GM20000 (cell line): ENCODE results near the gene TAS1R2.

Source experiments
- DNase-seq: peaks from one replicate; pipeline ENCODE4 v3.0.0; 2012; ENCODE audit warnings: low spot score
- TF ChIP-seq, protein P1 (sequence below): IDR thresholded peaks from 2 replicates; pipeline ENCODE4 v1.5.1; 2012; ENCODE audit warnings: mild to moderate bottlenecking, control low read depth; ENCODE audit errors: extremely low read depth, missing control alignments

TAS1R2 gene

DNA sequence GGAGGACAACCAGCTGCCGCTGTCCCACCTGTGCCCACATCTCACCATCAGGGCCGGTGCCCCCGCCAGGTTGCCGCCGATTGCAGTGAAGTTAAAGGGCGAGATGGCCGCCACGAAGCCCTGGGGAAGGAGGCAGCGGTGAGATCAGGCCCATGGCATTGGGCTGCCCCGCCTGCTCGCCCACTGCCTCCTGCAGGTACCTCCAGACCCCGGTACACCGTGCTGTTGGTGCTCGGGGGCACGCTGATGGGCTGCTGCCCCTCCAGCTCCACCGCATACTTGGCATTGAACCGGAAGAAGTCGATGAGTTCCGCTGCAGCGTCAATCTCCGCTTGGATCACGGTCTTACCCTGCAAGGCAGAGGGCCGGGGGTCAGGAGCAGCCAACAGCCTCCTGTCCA lies 23.6 kb upstream of the TAS1R2 start:
- no peak for DNase-seq
- TF ChIP-seq, protein P1, sequence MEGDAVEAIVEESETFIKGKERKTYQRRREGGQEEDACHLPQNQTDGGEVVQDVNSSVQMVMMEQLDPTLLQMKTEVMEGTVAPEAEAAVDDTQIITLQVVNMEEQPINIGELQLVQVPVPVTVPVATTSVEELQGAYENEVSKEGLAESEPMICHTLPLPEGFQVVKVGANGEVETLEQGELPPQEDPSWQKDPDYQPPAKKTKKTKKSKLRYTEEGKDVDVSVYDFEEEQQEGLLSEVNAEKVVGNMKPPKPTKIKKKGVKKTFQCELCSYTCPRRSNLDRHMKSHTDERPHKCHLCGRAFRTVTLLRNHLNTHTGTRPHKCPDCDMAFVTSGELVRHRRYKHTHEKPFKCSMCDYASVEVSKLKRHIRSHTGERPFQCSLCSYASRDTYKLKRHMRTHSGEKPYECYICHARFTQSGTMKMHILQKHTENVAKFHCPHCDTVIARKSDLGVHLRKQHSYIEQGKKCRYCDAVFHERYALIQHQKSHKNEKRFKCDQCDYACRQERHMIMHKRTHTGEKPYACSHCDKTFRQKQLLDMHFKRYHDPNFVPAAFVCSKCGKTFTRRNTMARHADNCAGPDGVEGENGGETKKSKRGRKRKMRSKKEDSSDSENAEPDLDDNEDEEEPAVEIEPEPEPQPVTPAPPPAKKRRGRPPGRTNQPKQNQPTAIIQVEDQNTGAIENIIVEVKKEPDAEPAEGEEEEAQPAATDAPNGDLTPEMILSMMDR, result no peak

DNA sequence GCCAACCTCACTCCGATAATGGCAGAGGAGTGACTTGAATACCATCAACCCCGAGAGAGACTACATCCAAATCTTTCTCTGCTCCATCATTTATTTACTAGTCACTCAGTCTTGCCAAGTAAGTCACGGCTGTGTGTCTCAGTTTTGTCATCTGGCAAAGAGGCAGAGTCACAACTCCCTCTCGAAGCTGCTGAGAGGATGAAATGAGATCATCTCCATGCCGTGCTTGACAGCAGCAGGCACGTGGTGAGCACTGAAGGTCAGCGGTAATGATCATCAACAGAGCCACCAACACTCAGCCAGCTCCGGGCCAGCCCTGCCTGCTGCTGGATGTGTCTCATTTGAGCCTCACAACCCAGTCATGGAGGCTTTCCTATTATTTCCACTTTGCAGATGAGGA lies 23.0 kb upstream of the TAS1R2 start:
- TF ChIP-seq, protein P1, result no peak
- no peak for DNase-seq

DNA sequence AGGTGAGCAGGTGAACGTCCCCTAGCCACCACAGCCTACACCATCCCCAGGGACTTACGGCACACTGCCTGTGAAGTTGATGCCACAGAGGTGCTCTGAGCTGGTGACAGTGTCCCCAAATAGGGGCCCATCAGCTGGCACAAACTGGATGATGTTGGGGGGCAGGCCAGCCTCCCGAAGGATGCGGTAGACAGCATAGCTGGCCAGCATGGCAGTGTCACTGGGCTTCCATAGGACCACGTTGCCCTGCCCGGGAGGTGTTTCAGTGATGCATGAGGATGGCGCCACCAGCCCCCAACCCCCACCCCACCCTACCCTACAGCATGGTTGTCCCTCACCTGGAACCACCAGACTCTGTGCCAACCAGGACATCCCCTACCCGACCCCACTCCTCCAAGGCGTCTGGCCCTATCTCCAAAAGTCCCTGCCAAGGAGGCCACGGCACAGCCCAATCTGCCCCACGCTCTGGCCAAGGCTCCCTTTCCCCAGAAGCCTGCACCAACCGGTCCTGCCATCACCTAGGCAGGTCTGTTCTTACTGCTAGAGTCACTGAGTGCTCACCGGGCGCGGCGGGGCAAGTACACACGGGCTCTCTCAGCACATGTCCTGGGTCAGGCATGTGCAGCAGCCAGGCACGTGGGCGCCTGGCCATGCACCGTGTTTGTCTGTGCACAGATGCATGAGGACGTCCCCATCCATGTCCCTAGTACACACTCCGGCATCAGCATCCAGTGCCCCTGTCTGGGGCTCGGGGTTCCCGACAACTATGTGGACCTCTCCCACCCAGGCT lies 22.4 kb upstream of the TAS1R2 start:
- TF ChIP-seq, protein P1, result no peak
- no peak for DNase-seq

DNA sequence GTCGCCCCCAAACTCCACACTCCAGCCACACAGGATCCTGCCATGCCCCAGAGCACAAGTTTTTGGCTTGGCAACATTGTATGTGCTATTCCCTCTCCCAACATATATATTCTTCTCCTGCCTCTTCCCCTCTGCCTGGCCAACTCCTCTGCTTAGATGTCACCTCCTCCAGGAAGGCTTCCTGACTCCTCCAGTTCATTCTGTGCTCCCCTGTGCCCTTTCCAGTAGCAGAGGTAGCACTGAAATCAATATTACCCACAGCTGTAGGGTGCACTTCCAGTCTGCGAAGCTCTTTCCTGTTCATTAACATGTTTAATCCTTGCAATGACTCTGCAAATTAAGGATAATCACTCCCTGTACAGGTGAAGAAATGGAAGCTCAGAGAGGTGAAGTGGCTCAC lies 21.7 kb upstream of the TAS1R2 start:
- DNase-seq, result no peak
- TF ChIP-seq, protein P1, result no peak

DNA sequence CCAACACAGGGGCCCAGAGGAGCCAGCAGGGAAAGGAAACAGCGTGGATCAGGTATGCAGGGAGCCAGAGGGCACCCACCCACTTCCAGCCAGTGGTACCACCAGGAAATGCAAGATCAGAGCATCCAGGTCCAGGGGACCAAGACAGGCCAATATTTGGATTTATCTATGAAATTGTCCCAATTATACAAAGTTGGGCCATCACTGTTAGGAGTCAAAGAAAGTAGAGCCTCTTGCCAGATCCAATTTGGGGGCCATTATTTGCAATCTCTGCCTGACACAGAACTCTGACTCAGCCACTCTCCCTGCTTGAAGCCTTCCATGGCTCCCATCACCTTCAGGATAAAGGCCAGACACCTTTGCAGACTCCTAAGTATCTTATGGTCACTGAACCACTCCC lies 21.1 kb upstream of the TAS1R2 start:
- no peak for DNase-seq
- TF ChIP-seq, protein P1, result no peak

DNA sequence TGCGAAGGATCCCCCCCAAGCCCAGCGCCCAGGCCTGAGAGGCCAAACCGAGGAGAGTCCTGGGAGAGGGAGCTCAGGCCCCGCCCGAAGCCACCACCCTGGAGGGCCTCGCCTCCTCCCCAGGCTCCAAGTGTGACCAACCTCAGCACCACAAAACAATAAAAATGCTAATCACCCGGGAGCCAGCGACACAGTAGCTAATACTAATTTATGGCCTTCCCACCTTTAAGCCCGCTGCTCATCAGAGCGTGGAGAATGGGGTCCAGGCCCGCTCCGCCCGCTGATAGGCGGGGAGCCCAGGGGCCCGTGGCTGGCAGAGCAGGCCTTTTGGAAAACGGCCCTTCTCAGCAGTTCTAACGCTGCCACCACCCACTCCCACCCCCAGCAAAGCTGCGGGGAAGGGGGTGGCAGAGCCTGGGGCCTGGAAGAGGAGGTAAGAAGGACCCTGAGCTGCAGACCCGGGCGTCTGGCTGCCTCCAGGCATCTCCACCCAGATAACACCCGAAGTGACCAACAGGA lies 20.4 kb upstream of the TAS1R2 start:
- DNase-seq, result no peak
- TF ChIP-seq, protein P1, result no peak

DNA sequence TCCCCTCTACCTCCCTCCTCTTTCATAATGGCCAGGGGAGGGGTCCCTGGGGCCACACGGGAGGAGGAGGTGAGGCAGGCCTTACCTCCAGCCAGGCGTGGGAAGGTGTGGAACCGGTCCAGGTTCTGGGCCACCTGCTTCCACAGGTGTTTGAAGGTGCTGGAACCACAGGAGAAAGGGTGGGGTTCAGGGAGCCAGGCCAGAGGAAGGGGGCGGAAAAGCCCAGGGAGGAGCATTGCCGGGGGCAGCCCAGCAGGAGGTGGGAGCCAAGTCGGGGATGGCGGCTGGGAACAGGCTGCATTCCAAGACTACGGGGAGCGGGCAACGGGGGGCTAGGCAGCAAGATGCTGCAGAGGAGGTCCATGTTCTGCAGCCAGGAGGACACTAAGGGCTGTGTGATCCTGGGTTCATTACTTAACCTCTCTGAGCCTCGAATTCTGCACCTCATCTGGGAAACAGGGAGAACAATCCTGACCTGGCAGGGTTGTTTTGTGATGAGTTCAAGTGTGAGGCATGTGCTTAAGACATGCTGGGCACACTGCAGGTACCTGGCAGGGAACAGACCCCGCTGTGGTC lies 19.8 kb upstream of the TAS1R2 start:
- TF ChIP-seq, protein P1, result no peak
- DNase-seq, result no peak
